HT-29 (cell line): Measurements from ENCODE around the gene HEXD. TPM values are rescaled to one million over a fixed set of nuclear protein-coding genes. Genes with fewer than 3 reads are reported as not detected.
"Not testable (repeated sequence)": the region's sequence is repeated elsewhere in the genome, so short reads cannot be mapped to it uniquely, and the experiment has no call there.

Source experiments
- DNase-seq: peaks from one replicate; pipeline ENCODE4 v3.0.0-alpha.2; 2015; ENCODE audit warnings: low spot score
- total RNA-seq: library from RNA; depleted of rRNA; stranded (reverse); fragments of >200 nt; shearing (Covaris generic); gene quantifications from 2 replicates; pipeline ENCODE4 v1.2.3, GENCODE V29; 2014

Gene HEXD
- total RNA-seq, 1 experiment from 2014 or later, result 25.8 TPM

DNA sequence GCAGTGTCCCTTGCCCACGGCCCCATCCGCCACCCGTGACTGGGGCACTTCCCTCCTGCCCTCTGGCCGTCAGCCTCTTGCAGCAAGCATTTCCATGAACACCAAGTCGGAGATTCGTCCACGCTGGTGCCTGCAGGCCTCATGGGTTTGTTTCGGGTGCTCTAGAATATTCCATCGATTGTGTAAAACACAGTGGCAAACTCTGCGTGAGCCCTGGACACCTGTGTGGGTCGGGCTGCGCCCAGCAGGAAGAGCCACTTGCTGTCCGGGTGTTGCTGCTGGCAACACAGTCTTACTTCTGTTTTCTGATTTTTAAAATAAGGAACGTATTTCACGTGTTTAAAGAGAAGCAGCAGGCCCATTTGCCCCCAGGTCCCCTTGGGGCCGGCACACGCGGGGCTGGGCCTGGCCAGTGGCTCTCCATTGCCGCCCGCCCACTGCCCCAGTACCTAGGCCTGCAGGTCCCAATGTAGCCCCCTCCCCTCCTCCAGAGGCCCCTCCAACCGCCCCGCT is 22.4 kb downstream of the HEXD start:
- DNase-seq, result no peak

DNA sequence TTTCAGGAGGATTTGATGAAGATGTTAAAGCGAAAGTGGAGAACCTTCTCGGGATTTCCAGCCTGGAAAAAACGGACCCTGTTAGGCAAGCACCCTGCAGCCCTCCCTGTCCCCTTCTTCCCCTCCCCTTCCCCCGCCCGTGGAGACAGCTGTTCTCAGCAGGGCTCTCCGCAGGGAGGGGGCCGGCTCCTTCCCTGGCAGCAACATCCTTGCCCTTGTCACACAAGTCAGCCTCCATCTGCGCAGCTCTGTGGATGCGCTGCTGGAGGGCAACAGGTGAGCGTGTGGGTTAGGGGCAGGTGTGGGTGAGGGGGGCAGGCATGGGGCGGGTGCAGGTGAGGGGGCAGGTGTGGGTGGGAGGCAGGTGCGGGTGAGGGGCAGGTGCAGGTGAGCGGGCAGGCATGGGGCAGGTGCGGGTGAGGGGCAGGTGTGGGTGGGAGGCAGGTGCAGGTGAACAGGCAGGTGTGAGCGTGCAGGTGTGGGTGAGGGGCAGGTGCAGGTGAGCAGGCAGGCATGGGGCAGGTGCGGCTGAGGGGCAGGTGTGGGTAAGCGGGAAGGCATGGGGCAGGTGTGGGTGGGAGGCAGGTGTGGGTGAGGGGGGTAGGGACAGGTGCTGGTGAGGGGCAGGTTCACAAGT is 23.0 kb downstream of the HEXD start:
- DNase-seq, result no peak

GRCh38 chr17:82441691-82442487 is 23.7 kb downstream of the HEXD start:
- no peak for DNase-seq

GRCh38 chr17:82442643-82443464 is 24.7 kb downstream of the HEXD start:
- DNase-seq, result no peak

DNA sequence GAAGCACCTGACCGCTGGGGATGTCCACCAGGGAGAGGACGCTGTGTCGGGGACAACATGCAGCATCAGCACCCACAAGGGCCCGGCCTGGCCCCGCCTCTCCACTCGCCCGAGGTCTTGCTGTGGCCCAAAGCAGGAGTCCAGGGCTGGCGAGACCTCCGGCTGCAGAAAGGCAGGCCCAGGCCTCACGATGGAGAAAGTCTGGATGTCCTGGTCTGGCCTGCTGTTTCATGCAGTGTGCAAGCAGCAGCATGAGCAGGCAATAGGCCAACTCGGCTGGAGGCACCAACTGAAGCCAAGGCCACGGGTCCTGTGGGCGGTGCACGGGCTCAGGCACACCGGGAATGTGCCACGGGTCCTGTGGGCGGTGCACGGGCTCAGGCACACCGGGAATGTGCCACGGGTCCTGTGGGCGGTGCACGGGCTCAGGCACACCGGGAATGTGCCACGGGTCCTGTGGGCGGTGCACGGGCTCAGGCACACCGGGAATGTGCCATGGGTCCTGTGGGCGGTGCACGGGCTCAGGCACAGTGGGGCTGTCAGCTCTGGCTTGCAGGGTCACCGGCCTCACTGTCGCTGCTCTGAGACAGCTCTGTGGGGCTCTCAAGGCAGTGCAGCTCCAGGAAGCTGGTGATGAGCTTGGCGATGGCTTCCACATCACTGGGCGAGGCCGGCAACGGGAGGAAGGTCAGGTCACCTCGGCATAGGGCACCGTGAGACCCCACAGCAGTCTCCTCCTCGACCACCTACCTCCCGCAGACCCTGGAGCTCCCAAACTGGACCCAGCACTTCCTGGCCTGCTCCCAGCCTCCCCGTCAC is 25.5 kb downstream of the HEXD start:
- DNase-seq, result no peak

GRCh38 chr17:82444284-82444893 is 26.2 kb downstream of the HEXD start:
- DNase-seq, result no peak

DNA sequence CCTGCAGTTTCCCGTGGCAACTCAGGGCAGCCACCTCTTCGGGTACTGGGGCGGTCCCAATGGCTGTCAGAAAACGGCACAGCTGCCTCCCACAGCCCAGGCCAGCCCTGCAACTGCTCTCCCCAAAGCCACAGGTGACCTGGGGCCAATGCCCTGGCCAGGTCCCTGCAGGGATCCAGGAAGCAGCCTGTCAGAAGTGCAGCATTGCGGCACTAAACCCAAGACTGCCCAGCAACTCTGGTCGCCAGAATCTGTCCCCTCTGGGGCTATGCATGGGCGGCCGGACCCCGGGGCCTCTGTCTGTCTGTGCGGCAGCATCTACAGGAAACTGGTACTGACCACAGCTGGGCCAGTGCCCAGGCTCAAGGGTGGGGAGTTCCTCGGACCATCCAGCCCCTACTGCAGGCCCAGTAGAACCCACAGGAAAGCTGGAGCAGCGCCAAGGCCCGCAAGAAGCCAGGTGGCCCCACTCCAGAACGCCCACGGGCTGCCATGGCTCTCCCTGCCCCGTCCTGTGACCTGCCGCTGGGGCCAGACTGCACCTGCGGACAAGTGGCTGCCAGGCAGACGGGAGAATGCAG is 26.9 kb downstream of the HEXD start:
- no peak for DNase-seq

- DNase-seq, result no peak
Measured at GRCh38 chr17:82445542-82445941, 27.4 kb downstream of the HEXD start.

DNA sequence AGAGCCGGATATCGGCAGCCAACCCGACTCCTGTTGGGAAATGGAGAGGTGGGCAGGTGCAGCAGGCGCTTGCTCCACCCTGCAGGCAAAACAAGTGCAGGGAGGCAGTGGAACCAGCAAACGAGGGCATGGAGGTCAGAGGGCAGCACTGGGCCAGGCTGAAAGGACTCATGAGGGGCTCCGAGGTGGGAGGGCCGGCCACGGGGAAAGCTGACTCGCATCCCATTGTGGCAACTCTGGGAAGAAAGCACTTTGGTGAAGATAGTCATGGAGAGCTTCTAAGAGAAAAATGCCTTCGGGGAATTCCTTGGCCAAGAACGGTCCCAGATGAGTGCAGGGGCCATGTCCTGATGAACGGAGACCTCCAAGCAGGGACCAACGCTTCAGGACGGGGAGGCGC is 28.0 kb downstream of the HEXD start:
- DNase-seq, result no peak

- DNase-seq, result no peak
Measured at GRCh38 chr17:82446649-82447048, 28.5 kb downstream of the HEXD start.

DNA sequence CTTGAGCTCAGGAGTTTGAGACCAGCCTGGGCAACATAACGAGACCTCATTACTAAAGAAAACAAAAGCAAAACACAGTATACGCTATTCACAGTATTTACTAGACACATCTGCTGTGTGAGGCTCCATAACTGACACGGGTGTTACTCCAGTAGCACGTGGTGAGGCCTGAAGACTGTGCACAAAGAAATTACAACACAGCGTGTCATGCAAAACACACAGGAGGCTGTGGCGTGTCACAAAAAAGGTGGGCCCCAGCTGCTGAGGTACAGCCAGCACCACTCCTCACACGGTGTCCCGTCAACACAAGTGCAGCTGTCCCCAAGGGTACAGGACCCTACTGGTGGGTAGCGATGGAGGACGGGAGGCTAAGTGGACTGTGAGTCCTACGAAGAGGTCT is 29.7 kb downstream of the HEXD start:
- DNase-seq, result no peak

GRCh38 chr17:82449131-82449882 is 31.2 kb downstream of the HEXD start:
- no peak for DNase-seq

GRCh38 chr17:82449883-82450356 is 31.8 kb downstream of the HEXD start:
- no peak for DNase-seq

DNA sequence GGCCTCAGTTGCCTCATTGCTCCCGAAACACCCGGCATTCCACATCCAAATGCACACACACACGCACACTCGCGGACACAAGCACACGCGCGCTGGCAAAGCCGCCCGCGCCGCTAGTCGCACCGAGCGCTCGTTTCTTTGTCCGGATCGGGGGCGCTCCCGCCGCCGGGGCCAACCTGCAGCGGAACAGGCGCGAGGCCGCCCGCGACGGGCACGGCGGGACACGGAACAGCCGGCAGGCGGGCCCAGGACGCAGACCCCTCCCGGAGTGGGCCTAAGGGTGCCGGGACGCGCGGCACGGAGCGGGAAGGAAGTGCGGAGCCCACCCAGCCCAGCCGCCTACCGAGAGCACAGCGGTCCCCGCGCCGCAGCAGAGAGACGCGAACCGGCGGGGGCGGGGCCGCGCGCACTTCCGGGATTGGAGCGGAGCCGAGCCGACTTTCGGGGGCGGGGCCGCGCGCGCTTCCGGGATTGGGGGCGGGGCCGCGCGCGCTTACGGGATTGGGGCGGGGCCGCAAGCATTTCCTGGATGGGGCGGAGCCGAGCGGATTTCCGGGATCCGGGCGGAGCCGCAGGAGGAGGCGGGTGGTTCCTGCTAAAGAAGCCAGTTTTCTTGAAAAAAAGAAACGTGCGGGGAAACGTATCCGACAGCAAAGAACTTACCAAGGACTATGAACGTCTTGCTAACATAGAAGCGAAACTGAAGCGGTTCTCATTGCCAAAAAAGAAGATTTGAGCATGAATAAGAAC is 32.4 kb downstream of the HEXD start, which contains the start of gene CYBC1:
Gene CYBC1 (minus strand): TSS at position 396 of the 750 bp plus-strand sequence. CDS start 1,498 bp downstream, outside the sequence.
- DNase-seq, result peak; percentile 89

DNA sequence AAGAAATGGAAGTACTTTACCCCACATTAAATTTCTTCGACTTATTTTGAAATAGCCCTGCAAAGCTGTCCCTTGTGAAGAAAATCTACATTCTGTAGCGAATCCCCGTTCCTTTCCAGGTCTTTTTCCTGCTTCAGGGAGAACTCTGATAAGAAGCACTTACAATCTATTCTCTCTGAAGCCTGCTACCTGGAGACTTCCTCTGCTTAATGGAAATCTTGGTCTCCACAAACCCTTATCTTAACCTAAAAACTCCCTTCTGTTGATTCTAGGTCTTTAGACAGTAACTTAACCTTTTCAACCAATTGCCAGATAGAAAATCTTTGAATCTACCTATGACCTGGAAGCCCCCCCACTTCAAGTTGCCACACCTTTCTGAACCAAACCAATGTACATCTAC is 34.0 kb downstream of the HEXD start:
- no peak for DNase-seq

GRCh38 chr17:82453151-82453550 is 35.0 kb downstream of the HEXD start:
- DNase-seq, result not testable (repeated sequence)

DNA sequence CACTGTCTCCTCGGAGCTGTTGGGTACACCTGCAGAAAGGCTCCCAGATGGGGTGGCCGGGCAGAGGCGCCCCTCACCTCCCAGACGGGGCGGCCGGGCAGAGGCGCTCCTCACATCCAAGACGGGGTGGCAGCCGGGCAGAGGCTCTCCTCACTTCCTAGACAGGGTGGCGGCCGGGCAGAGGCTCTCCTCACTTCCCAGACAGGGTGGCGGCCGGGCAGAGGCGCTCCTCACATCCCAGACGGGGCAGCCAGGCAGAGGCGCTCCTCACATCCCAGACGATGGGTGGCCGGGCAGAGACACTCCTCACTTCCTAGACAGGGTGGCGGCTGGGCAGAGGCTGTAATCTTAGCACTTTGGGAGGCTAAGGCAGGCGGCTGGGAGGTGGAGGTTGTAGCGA is 35.6 kb downstream of the HEXD start:
- DNase-seq, result not testable (repeated sequence)

- peak; percentile 43 for DNase-seq
Measured at GRCh38 chr17:82457073-82457928, 39.2 kb downstream of the HEXD start.
